ENCODE data around the gene TAF9B.

DNA sequence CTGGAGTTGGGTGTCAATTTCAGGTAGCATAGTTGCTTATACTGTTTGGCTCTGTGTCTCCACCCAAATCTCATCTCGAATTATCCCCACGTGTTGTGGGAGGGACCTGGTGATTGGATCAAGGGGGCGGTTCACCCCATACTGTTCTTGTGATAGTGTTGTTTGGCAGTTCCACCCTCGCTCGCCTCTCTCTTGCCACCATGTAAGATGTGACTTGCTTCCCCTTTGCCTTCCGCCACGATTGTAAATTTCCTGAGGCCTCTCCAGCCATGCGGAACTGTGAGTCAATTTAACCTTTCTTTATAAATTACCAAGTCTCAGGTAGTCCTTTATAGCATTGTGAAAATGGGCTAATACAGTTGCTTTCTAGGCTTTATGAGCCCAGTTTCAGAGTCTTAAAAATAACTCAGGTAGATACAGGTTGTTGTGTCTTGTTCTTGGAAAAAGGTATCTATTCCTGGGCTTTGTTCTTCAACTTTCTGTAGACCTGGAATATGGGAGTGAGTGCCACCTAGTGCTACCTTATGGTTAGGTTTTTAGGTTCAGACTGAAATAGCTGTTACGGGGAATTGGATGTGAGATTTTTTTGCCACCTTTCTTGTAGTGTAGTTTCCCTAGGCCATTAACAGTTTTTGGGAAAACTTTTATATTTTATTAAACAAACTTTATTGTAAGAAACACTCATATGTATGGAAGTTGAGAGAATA is 19.8 kb downstream of the TAF9B start:
- TF ChIP-seq CTCF (IDR thresholded peaks at IDR 0.05; ENCODE audit: extremely low read depth in 1 of 2, insufficient read depth in 1 of 2, low read depth in 1 of 2, low read length in 2 of 2) (no peak), POLR2A (IDR thresholded peaks at IDR 0.05; ENCODE audit: low read depth, low read length) (no peak), EZH2 (IDR thresholded peaks at IDR 0.05; ENCODE audit: borderline replicate concordance, low read depth, low read length, severe bottlenecking) (no peak)
- TF ChIP-seq, protein P1, sequence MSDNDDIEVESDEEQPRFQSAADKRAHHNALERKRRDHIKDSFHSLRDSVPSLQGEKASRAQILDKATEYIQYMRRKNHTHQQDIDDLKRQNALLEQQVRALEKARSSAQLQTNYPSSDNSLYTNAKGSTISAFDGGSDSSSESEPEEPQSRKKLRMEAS (IDR thresholded peaks at IDR 0.05; ENCODE audit: insufficient read depth, insufficient read length), result no peak

Data from endothelial cell of umbilical vein (primary cell).